T-helper 2 cell treated with Interferon-gamma antibody and Interleukin-4, amounts not matched to agents 100 ng/mL and 5 ng/mL, for 36 hours (primary cell): ENCODE data around the gene PRKX. TPM values are rescaled to one million over a fixed set of nuclear protein-coding genes. Genes with fewer than 3 reads are reported as not detected.
"Not testable (repeated sequence)": the region's sequence is repeated elsewhere in the genome, so short reads cannot be mapped to it uniquely, and the experiment has no call there.

ENCODE experiments used
- intact Hi-C: fragments of 100-400 bp; cut with micrococcal nuclease; formaldehyde crosslinking; loops from one replicate; pipeline ENCODE4 v1.15.1; 2023
- total RNA-seq: library from RNA; stranded (reverse); gene quantifications from 2 replicates; pipeline ENCODE4 v1.2.3, GENCODE V29; 2022

PRKX gene
- total RNA-seq, 1 donor from 2014 or later, result 125 TPM

DNA sequence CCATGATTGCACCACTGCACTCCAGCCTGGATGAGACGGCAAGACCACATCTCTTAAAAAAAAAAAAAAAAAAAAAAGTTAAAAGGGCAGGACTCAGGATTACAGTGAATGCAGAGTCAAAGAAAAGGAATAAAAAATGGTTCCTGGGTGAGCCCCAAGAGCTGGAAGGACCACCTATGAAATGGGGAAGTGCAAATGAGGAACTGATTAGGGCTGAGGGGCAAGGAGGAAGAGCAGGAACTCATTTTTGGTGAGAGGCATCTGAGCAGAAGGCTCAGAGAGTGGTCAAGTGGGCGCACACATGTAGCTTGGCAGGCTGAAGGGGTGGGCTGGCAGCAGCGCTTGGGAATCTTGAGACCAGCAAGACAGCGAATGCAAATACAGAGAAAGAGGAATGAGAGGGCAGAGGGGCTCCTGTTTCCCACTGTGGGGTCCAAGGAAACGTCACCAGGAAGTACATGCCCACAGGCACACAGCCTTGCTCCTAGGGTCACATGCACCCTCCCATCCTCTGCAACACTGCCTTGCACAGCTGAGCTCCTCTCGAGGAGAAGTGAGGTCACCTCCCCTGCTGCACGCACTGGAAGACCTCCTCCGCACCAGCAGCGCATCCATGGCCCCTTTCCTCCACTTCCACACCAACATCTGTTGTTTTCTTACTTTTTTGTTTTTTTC is 49.7 kb downstream of the PRKX start:
- intact Hi-C loops, result not testable (repeated sequence)

DNA sequence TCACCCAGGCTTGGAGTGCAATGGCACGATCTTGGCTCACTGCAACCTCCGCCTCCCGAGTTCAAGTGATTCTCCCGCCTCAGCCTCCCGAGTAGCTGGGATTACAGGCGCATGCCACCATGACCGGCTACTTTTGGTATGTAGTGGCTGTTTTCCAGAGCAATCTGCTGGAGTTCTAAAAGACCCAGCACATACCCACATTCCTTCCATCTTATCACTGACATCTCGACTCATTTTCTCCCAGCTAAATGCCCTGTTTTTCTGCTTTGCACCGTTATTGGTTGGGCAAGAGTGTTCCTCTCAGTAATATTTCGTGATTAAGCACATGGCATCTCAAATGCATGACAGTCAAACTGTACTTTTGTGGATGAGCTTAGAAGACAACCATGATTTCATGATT is 53.7 kb downstream of the PRKX start:
- intact Hi-C loops, result loop anchor here (10.0 kb wide), 1 partner anchor 55 kb away; the partner anchor contains the start of gene PRKX

DNA sequence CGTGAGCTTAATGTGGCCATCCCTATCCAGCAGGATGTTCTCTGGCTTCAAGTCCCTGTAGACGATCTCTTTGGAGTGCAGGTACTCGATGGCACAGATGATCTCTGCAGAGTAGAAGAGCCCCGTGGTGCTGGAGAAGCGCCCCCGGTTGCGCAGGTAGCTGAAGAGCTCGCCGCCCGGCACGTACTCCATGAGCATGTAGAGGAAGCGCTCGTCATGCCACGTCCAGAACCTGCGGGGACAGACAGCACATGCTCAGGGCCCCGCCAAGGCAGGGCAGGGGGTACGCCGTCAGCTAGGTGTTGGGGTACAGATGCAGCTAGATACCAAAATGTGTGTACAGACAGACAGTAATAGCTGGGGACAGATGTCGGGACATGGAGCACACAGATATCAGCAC is 58.3 kb downstream of the PRKX start:
- intact Hi-C loops, result loop anchor here (10.0 kb wide), 1 partner anchor 60 kb away; the partner anchor contains the start of gene PRKX

DNA sequence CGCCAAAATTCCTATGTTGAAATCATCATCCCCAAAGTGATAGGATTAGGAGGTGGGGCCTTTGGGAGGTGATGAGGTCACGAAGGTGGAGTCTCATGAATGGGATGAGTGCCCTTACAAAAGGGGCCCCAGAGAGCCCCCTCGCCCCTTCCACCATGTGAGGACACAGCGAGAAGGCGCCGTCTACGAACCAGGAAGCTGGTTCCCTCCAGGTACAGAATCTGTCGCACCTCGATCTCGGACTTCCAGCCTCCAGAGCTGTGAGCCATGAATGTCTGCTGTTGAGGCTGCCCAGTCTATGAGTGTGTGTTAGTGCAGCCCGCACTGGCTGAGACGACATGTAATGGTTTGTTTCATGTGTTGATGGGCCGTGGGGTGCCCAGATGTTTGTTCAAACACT is 60.3 kb downstream of the PRKX start:
- intact Hi-C loops, result loop anchor here (10.0 kb wide), 1 partner anchor 62 kb away; the partner anchor contains the start of gene PRKX

DNA sequence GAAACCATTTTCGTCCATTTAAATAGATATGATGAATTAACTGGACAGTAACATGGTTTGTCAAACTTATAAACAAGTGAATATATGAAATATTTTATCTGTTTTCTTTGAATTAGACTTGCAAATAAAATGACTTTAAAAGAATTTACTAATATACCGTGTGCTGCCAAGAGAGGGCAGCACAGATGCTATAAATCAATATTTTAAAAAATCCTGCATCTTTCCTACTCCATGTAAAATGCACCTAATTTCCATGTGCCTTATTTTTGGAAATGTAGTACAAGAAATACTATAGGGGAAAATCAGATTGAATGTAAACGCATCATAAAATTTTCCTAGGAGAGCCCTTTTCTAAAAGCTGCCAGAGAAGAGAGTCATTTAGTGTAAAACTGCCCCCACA is 62.2 kb downstream of the PRKX start:
- intact Hi-C loops, result loop anchor here (1.0 to 10.0 kb wide), 2 partner anchors 64 to 161 kb away; partner anchors contain the start of gene PRKX

DNA sequence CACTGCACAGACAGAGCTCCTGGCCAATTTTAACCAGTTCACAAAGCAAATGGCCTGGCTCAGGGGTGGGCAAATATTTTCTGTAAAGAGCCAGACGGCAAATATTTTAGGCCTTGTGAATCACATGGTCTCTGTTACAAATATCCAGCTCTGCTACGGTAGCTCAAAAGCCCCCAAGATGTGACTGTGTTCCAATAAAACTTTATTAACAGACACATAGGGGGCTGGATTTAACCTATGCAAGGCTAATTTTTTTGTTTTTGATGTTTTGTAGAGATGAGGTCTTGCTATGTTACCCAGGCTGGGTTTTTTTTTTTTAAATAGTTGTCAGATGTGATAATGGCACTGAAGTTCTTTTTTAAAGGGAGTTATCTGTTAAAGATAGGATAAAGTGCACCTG is 65.4 kb downstream of the PRKX start:
- intact Hi-C loops, result no loop called here

DNA sequence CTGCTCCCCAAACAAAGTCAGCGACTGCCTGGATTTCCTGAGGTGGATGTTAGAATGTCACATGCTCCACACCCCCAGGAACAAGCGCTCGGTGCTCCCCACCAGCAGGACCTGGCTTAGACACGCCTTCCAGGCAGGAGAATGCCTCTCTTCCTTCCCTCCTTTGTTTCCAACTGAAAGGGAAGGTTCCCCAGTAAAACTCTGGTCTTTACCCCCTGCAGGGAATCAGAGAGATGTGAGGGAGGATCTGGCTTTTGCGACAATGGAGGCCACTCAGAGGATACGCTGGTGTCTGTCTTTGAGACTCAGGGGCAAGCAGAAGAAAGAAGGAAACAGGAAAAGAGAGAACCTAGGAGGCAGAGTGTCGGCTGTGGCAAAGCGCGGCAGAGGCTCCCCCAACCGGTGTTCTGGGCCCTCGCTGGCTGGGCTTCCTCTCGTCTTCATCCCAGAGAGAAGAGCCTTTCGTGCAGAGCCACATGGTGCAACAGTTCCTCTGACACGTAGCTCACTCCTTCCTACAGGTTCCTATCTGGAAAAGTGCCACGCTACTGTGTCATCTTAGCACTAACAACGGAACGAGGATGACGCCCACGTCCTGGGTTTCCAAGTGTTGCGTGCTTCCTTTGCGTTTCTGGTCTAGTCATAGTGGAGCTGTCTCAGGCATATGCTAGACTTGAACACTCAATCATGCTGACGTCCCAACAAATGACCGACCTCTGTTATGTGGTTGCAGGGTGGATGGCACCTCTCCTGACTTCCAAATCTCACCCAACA is 73.4 kb downstream of the PRKX start:
- intact Hi-C loops, result not testable (repeated sequence)

DNA sequence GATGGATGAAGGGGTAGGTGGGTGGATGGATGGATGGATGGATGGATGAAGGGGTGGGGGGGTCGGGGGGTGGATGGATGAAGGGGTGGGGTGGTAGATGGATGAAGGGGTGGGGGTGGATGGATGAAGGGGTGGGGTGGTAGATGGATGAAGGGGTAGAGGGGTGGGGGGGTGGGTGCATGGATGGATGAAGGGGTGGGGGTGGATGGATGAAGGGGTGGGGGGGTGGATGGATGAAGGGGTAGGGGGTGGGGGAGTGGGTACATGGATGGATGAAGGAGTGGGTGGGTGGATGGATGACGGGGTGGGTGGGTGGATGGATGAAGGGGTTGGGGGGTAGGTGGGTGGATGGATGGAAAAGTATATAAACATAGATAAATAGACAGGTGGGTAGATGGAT is 74.2 kb downstream of the PRKX start:
- intact Hi-C loops, result no loop called here

DNA sequence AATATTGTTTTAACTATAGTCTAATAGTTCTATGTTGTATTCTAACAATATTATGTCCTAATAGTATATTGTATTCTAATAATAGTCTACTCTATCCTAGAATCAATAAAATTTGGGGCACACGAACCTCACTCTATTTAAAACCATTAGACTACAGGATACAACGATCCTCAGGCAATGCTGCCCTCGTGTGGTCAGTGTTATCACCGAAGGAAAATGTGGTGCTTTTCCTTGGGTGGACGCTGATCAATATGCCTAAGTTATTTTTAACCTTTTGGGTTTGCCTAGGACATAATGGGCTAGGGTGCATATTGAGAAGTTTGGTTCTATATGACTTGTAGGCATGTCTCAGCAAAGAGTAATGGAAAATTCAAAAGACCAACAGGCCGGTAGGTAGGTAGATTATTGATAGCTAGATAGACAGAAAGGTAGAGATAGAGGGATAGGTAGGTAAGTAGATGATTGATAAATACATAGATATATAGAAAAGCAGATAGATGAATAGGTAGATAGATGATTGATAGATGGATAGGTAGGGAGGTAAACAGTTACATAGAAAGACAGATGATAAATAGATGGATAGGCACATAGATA is 75.1 kb downstream of the PRKX start:
- intact Hi-C loops, result no loop called here

DNA sequence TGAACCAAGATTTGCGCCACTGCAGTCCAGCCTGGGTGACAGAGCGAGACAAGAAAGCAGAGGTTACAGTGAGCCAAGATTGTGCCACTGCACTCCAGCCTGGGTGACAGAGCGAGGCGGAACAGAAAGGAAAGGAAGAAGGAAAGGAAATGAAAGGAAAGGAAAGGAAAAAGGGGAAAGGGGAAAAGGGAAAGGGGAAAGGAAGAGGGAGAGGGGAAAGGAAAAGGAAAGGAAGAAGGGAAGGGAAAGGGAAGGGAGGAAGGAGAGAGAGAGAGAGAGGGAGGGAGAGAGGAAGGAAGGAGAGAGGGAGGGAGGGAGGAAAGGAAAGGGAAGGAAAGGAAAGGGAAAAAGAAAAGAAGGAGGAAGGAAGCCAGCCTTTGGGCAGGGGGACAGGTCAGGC is 76.6 kb downstream of the PRKX start:
- intact Hi-C loops, result no loop called here

DNA sequence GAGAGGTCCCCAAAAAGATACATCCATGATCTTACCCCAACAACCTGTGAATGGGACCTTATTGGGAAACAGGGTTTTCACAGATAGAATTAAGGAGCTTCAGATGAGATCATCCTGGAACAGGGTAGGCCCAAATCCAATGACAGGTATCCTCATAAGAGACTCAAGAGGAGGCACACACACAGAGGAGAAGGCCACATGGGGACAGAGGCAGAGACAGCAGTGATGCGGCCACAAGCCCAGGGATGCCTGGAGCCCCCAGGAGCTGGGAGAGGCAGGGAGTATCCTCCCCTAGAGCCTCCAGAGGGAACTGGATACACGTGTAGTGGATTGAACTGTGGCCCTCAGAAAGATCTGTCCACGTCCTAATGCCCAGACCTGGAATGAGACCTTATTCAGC is 82.3 kb downstream of the PRKX start:
- intact Hi-C loops, result no loop called here

DNA sequence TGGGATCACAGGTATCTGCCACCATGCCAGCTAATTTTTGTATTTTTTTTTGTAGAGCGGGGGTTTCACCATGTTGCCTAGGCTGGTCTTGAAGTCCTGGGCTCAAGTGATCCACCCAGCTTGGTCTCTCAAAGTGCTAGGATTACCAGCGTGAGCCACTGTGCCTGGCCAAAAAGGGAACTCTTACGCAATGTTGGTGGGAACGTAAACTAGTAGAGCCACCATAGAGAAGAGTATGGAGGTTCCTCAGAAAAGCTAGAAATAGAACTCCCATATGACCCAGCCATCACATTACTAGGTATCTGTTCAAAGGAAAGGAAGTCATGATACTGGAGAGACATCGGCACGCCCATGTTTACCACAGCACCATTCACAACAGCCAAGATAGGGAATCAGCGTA is 85.9 kb downstream of the PRKX start:
- intact Hi-C loops, result no loop called here

DNA sequence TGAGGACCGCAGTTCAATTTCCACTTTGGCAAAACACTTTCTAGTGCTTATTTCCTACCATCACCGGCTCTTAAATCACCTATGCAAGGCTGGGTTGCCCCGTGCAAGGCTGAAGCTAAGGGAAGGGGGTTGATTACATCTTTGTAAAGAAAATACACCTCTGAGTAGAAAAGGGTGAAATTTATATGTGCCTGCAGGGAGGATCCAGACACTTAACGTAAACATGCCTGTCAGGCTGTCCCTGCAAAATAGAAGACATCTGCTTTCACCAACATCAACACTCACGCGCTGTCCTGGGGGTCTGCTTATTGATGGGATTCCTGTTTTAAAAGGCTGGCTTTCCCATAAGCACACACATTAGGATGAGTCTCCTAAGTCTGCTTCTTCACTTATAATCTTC is 92.0 kb downstream of the PRKX start:
- intact Hi-C loops, result no loop called here

DNA sequence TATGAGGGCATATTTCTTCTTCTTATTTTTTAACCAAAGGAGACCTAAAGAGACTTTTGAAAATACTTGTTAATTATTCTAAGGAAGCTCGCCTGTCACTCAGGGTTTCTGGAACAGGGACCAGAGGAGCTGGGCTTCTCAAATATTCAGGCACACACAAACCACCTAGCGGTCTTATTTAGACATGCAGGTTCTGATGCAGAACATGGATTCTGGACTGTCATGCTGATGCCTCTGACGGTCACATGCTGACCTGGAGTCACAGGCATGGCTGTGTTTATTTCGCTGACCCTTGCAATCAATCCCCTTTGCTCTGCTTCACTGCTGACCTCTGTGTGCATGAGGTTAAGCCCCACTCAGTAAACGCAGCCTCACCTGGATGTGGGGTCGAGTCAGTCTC is 101.7 kb downstream of the PRKX start:
- intact Hi-C loops, result not testable (repeated sequence)

DNA sequence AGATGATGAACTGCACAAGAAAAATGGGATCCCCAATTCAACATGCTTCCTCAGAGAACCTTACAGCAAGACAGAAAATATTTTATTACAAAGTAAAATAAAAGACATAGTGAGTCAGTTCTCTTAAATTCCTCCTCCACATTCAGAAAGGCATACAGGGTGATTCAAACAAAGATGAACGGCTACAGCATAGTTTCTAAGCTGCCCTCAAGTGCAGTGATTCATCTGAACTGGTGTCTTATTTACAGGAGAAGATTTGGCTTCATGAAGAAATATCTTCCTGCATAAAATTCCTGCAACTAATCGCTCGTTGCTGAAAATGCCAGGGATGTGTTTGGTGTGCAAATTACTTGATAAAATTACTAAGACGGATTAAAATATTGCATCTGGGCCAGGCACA is 103.6 kb downstream of the PRKX start:
- intact Hi-C loops, result no loop called here

DNA sequence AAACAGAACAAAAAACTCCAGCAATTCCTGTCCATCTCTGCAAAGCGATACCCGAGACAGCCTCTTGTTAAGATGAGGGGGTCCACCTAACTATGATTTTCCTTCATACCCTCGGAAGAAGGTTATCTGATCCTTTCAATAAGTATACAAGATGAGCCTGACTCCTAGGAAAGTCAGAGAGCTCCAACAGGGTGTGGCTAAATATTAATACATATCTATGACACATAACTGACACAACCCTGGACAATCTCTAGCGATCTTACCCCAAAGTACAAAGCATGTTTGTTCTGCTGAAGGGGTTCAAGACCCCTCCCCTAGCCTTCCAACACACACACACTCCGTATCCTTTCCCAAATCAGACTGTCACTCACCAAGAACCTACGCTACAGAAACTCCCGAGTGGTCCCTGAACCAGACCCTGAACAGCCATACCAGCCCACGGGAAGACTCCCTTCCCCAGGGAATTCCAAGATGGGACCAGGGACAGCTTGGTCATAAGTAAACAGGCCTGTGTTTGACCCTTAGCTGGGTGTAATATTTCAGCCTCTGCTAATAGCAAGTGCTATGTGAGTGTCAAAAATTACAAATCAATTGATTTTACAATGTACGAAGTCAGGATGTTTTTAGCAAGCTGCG is 110.3 kb downstream of the PRKX start:
- intact Hi-C loops, result no loop called here

DNA sequence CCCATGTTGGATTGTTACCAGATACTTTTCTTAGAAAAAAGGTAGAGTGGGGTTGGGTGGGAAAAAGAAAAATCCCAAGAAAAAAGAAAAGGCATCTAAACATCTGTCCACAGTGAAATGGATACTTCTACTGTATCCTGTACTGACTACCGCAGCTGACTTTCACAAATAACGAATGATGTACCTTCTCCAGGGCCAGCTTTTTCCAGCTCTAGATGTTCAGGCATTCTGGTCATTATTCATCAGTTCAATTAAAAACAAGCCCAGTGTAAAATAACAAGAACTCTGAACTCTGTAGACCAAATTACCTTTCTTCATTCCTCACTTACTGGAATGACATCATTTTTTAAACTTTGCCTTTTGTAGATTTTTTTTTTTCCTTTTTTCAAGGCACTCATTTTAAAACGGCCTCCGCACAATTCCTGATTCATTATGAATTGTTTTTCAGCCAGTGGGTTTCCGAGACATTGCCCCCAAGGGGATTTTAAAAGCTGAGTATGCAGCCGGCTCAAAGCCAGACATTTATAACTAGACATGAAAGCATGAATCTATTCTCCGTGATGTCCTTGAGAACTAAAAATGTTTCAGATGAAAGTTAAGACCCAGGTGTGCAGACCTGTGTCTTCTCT is 113.5 kb downstream of the PRKX start:
- intact Hi-C loops, result no loop called here

DNA sequence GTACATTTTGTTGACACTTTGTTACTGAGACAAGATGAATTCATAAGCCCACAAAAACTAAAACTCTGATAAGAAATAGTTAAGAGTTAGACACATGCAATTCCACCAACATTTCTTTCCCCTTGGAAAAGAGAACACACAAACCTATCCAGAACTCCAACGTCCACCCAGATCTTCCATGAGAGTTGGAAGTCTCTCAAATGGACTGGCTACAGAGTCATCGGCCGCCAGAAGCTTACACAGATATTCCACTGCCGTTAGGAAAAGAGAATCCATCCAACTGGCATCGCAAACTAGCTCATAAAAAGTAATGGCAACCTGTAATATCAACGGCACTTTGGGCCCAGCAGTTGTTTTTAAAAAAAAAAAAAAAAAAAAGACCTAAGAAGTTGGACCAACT is 114.7 kb downstream of the PRKX start:
- intact Hi-C loops, result no loop called here

DNA sequence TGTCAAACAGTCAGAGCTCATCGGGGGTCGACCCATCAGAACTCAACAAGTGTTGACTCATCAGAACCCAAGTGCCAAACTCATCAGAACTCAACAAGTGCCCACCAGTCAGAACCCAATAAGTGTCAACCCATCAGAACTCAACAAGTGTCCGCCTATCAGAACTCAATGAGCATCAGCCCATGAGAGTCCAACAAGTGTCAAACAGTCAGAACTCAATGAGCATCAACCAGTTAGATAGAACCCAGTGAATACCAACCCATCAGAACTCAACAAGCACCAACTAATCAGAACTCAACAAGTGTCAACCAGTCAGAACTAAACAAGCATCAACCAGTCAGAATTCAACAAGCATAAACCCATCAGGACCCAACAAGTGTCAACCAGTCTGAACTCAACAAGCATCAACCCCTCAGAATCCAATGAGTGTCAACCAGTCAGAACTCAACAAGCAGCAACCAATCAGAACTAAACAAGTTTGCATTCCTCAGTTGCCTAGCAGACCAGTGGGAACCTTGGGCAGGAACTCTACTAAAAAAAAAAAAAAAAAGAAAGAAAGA is 115.3 kb downstream of the PRKX start:
- intact Hi-C loops, result no loop called here

DNA sequence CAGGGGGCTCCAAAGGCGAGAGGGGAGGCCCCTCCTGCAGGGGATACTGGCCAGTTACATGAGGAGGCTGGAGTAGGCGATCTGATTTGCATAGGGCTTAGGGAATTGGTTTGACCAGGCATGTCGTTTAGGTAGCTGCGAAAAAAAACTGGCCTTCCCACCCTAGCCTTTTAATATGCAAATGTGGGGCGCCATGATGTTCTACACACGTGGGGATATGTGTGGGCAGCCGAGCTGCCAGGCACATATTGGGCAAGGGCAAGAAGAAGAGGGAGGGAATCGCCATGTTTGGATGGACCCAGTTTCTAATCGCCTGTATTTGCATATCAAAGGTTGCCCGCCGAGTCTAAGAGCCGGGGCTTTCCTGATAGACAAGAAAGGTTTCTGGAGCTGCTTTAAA is 121.3 kb downstream of the PRKX start:
- intact Hi-C loops, result no loop called here

DNA sequence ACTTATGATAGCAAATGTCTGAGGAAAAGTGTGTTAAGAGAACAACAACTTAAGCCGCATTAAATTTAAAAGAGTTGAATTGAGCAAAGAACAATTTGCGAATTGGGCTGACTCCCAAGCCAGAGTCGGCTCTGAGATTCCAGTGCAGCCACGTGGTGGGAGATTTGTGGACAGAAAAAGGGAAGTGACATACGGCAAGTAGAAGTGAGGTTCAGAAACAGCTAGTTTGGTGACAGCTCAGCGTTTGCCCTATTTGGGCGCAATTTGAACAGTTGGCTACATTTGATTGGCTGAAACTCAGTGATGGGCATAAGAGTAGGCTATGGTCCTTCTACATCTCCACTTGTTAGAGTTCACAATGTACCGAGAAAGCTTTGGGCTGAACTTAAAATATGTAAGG is 124.0 kb downstream of the PRKX start:
- intact Hi-C loops, result no loop called here
